MG63 (cell line): ENCODE measurements around the gene CFAP20. TPM values are rescaled to one million over a fixed set of nuclear protein-coding genes. Genes with fewer than 3 reads are reported as not detected.
"Not testable (repeated sequence)": the region's sequence is repeated elsewhere in the genome, so short reads cannot be mapped to it uniquely, and the experiment has no call there.

Source experiments
- DNase-seq: peaks from one replicate; pipeline ENCODE4 v3.0.0-alpha.2; 2020
- H3K27me3 ChIP-seq: fragments of 250-450 bp; sonication (Bioruptor Pico); 2 replicates; pipeline ENCODE4 v1.5.1; 2020; ENCODE audit warnings: mild to moderate bottlenecking, moderate library complexity
- H3K36me3 ChIP-seq: fragments of 250-450 bp; sonication (Bioruptor Pico); 2 replicates; pipeline ENCODE4 v1.5.1; 2020; ENCODE audit warnings: mild to moderate bottlenecking, moderate library complexity
- H3K4me3 ChIP-seq: fragments of 250-450 bp; sonication (Bioruptor Pico); 2 replicates; pipeline ENCODE4 v1.5.1; 2020; ENCODE audit warnings: mild to moderate bottlenecking, moderate library complexity
- H3K9me3 ChIP-seq: fragments of 250-450 bp; sonication (Bioruptor Pico); 2 replicates; pipeline ENCODE4 v1.5.1; 2020; ENCODE audit warnings: mild to moderate bottlenecking, moderate library complexity
- total RNA-seq: library from RNA; depleted of rRNA; stranded (reverse); fragments of >200 nt; shearing (Covaris generic); gene quantifications from 2 replicates; pipeline ENCODE4 v1.2.3, GENCODE V29; 2014; ENCODE audit warnings: low replicate concordance

Gene CFAP20
- total RNA-seq, 1 experiment from 2014 or later, result 205 TPM

DNA sequence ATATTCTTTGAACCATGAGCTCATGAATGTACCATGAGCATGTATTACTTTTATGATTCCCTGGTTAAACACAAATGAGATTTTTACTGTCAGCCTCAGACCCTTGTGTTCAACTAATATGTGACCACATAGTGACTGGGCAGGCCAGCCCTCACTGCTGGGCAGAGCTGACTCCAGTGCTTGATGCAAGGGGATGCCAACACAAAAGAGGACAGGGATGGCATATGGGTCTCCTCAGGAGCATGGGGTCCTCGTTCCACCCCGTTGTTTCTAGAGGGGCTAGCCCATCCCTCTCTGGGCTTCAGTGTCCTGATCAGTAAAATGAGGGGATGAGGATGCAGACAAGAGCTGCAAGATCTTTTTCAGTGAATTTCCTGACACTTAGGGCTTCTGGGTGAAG lies 19.3 kb downstream of the CFAP20 start:
- DNase-seq, result no peak
- Histone ChIP-seq H3K9me3 (no peaks in the 10 kb centered on the region), H3K36me3 (peaks cover 24% of the 10 kb centered on the region), H3K4me3 (no peak overlapping the region), H3K27me3 (no peaks in the 10 kb centered on the region)

DNA sequence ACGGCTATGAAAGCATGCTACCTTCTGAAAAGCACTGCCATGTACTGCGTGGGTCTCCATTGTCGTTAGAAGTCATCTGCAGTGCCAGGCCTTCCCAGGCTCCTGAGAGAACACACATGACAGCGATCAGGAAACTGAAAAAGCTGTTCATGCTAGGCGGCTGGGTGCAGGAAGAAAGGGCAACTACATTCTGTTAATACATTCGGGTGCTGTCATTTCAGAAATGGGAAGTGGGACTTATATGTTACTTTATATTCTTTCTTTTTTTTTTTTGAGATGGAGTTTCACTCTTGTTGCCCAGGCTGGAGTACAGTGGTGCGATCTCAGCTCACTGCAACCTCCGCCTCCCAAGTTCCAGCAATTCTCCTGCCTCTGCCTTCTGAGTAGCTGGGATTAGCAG lies 19.9 kb downstream of the CFAP20 start:
- no peak for DNase-seq

DNA sequence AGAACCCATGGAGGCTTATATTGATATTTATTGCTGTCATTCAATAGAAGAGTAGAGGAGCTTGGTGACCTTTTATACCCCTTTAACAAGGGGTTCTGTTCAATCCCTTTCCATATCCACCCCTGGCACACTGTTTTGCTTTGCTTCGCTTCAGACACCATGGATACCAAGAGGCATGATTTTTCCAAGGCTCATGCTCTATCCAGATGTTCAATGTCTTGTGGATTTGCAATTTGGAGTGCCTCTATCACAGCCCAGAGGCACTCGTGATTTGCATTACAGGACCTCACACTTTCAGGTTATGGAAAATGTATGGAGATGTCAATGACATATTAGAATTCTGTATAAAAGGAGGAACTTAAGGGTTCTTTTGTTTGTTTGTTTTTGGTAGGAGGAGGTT lies 21.5 kb downstream of the CFAP20 start:
- no peaks in the 10 kb centered on the region for H3K27me3 ChIP-seq
- DNase-seq, result no peak

More for the DNA sequence above, 19.9 kb downstream of the CFAP20 start:
- Histone ChIP-seq H3K27me3 (no peaks in the 10 kb centered on the region), H3K36me3 (peaks cover 19% of the 10 kb centered on the region), H3K9me3 (no peaks in the 10 kb centered on the region), H3K4me3 (no peak overlapping the region)

DNA sequence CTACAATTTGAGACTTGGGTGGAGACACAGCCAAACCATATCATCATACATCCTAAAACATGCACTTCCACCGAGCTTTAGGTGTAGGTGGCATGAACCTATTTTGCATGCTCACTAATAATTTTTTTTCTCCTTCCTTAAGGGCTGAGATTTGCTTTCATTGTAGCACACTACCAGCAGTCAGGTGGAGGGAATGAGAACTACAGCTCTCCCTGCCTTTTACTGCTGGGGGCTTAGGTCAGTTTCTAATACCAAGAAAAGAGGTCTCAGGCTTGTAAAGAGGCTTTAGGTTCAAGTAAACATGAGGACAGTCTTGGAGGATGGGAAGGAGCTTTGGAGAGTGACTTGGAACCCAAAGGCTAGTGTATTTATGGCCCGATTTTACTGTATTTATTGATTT lies 22.0 kb downstream of the CFAP20 start:
- no peak for DNase-seq
- Histone ChIP-seq H3K36me3 (no peaks in the 10 kb centered on the region), H3K4me3 (no peak overlapping the region), H3K27me3 (no peaks in the 10 kb centered on the region), H3K9me3 (no peaks in the 10 kb centered on the region)

More for the DNA sequence above, 21.5 kb downstream of the CFAP20 start:
- H3K9me3 ChIP-seq, result no peaks in the 10 kb centered on the region
- peaks cover 3% of the 10 kb centered on the region; the same call in 1 of the 2 replicates for H3K36me3 ChIP-seq
- H3K4me3 ChIP-seq, result no peak overlapping the region

DNA sequence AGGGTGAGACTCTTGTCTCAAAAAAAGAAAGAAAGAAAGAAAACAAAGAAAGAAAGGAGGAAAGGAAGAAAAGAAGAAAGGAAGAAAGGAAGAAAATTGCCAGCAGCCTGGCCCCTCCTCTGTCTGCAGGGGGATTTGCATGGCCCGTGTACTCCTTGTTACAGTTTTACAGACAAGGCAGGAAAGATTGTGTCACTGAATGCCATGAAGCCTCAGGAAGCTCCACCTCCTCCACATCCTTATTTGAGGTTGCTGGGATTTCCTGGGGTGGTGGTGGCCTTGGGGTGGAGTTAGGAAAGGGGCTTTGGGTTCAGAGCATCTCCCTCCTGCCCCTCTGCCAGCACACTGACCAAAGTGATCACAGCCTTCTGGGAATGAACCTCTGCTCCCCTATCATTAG lies 23.6 kb downstream of the CFAP20 start:
- Histone ChIP-seq H3K9me3 (no peaks in the 10 kb centered on the region), H3K36me3 (no peaks in the 10 kb centered on the region), H3K27me3 (no peaks in the 10 kb centered on the region), H3K4me3 (no peak overlapping the region)
- no peak for DNase-seq

DNA sequence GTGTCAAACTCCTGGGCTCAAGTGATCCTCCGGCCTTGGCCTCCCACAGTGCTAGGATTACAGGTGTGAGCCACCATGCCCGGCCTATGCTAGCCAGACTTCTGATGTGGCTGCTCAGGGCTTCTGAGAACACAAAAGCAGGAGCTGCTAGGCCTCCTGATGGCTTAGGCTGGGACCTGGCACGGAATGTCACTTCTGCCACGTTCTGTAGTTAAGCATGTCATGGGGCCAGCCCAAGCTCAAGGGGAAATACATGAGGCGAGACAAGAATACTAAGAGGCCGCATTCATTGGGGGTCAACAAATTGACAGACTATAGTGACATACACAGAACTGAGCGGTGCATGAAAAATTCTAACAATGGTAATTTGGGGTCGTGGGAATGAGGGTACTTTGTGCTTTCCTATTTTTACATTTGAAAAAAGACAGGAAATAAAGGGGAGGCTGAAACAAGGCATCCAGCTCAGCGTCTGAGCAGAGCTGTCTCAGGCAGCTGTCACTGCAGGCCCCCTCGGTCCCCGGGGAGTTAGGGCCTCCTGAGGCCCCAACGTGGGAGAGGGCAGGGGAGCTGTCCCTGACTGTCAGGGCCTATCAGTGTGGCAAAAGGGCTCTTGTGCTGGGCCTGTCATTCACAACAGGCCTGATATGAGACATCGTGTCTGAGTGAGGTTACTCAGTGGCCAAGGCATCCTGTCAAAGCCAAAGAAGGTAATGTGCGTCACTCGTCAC lies 26.4 kb downstream of the CFAP20 start:
- H3K27me3 ChIP-seq, result no peaks in the 10 kb centered on the region
- no peaks in the 10 kb centered on the region for H3K36me3 ChIP-seq
- DNase-seq, result no peak
- H3K4me3 ChIP-seq, result no peak overlapping the region
- no peaks in the 10 kb centered on the region for H3K9me3 ChIP-seq

DNA sequence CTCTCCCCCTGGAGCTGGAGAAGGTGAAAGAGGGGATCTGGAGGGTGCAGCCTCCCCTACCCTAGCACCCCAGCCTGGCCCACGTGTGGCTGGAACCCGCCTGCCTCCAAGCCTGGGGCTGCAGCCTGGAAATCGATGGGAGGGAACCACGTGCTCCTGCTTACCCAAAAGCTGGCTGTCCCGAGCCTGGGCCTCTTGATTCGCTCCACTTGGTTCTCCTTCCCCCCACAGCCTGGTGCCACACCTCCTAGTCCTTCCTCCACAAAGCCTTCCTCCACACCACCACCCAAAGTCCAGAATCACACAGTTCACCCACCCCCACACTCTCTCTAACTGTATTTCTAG lies 29.3 kb downstream of the CFAP20 start:
- Histone ChIP-seq H3K36me3 (no peaks in the 10 kb centered on the region), H3K9me3 (no peaks in the 10 kb centered on the region), H3K4me3 (no peak overlapping the region), H3K27me3 (no peaks in the 10 kb centered on the region)
- DNase-seq, result no peak

DNA sequence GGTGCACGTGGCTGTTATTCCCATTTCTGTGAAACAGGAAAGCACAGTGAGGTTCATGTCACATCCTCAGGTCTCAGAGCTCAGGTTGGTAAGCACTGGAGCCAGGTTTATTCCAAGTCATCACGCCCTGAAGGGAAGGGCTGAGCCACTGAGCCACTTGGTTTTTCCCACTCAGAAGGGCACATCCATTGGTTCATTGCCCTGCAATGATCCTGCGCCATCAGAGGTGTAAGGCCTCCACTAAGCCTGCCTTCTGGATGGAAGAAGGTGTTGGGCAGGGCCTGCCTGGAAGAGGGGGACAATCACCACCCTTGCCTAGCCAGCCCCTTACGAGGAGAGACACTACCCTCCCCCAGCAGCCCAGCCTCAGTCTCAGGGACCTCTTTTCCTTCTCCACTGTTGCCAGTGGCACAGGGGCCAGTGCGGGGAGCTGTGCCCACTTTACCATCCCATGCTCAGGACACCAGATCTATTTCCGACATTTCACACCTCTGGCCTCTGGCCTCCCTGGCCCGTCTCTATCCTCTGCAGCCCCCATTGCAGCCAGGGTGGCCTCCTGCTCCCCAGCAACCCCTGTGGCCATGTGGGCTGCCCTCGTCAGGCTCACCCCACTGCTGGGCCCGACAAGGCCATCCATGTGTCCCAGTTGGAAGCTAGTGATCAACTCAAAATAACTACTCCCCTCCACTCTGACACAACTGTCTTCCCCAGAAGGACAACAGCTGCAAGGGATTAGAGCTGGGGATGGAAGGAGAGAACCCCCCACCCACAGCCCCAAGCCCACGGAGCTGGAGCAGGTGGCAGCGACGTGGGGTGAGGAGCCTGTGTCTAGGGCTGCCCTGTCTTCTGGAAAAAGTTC lies 29.9 kb downstream of the CFAP20 start:
- H3K9me3 ChIP-seq, result no peaks in the 10 kb centered on the region
- H3K36me3 ChIP-seq, result no peaks in the 10 kb centered on the region
- DNase-seq, result no peak
- H3K27me3 ChIP-seq, result no peaks in the 10 kb centered on the region
- H3K4me3 ChIP-seq, result no peak overlapping the region

DNA sequence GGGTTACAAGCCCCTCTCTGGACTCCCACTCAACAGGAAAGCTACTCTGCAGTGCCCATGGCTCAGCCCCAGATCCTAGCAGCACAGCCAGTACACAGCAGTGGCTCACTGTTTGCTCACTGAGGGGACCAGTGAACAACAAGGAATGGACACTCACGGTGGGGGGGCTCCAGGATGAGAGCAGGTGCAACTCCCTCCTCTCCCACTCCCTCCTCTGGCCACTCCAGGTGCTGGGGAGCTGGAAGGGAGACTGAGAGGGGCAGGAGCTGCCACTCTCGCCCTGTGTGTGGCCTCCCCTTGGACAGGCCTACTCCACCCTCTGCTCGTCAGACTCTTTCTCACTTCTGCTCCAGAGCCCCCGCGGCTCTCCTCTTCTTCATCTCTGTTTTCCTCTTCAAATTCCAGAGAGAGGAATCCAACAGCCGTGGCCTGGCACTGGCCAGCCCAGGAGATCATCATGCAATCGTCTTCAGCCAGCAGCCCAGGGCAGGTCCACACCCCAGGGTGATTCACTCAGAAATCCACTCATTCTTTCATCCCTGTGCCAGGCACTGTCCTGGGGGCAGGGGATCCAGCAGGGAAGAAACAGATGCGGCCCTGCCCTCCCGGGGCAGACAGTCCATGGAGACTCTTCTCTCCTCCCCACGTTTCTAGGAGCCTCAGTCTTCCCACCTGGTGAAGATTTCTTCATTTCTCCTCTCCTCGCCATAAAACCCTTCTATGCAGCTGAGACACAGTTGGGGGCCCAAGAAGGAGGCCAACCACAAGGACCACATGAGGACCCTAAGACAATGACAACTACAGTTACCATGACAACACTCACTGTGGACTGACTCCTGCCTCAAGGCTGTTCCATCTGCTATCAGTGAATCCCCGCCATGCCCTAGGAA lies 30.7 kb downstream of the CFAP20 start:
- Histone ChIP-seq H3K4me3 (no peak overlapping the region), H3K36me3 (no peaks in the 10 kb centered on the region), H3K9me3 (no peaks in the 10 kb centered on the region), H3K27me3 (no peaks in the 10 kb centered on the region)
- DNase-seq, result peak; percentile 97

DNA sequence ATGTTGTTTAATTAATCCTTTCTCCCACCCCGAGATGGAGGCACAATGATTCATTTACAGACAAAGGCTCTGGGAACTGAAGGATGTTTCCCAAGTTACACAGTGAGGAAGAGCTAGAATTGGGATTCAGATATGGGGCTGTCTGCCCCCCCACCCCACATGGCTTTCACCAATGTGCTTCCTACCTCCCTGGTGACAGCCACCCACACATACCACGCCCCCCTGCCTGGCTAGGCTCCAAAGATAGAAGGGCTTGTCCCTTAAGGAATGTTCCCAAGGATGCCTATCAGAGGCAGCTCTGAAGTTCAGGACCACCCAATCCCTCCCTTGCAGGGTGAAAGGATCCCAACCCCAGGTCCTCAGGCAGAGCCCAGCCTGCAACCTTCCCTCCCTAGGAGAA lies 32.9 kb downstream of the CFAP20 start:
- H3K36me3 ChIP-seq, result no peaks in the 10 kb centered on the region
- H3K4me3 ChIP-seq, result no peak overlapping the region
- peak; percentile 29 for DNase-seq
- H3K9me3 ChIP-seq, result no peaks in the 10 kb centered on the region
- peaks cover 15% of the 10 kb centered on the region; the same call in 1 of the 2 replicates for H3K27me3 ChIP-seq

DNA sequence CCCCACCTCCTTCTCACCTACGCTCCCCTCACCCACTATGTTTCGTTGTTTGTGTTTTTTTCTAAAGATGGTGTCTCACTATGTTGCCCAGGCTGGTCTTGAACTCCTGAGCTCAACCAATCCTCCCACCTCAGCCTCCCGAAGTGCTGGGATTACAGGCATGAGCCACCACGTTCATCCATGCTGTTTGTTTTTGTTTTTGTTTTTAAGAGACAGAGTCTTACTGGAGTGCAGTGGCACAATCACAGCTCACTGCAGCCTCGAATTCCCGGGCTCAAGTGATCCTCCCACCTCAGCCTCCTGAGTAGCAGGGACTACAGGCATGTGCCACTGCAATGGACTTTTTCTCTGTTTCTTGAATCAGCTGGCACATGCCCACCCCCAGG lies 33.6 kb downstream of the CFAP20 start:
- H3K27me3 ChIP-seq, result peaks cover 18% of the 10 kb centered on the region; the same call in 1 of the 2 replicates
- H3K4me3 ChIP-seq, H3K9me3 ChIP-seq, DNase-seq, H3K36me3 ChIP-seq: not testable (repeated sequence)

DNA sequence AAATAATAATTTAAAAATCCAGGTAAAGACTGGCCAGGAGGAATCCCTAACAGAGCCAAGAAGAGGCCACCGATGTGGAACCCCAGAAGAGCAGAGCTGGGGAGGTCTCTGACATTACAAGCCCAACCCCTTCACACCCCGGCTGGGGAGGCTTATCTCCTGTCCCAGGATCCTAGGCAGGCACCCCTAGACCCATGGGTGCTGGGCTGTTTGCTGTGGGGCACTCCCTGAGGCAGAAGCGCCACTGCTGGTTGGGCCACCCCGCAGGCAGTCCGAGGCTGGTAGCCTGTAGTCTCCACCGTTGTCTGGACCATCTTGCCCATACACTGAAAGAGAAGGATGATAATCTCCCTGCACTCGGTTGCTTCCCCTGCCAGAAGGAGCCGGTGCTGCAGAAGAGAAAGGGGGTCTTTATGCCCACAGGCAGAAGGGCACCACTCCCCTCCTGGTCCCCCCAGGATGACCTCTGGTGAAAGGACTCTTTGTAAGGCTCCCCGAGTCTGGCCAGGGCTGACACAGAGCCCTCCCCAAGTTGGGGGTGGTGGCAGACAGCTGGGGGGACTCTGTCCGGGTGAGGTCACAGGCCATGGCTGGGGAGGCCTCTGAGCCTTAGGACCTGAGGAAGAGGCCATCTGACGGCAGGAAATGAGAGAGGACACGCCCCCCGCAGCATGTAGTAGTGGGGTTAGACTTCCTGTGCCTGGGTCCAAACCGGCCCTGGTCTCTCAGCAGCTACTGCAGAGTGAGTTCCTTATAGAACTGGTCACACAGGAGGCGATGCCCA lies 34.2 kb downstream of the CFAP20 start:
- no peak for DNase-seq
- Histone ChIP-seq H3K4me3 (no peak overlapping the region), H3K9me3 (no peaks in the 10 kb centered on the region), H3K27me3 (peaks cover 18% of the 10 kb centered on the region; the same call in 1 of the 2 replicates), H3K36me3 (no peaks in the 10 kb centered on the region)

DNA sequence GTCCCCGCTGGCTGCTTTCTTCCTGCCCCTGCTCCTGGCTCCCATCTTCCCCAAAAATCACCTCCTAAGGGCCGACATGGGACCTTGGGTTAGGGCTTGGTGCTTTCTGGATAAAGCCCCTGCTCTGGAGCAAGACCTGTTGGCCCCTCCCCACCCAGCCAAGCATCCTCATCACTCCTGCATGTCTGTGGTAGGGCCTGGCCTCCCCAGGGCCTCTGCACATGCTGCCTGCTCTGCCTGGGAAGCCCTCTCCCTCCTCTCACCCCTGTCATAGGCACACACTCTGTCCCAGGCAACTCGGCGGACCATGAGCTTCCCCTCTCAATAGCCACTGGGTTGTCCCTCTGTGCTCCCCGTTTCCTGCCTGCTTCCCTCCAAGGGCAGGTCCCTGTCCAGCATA lies 35.2 kb downstream of the CFAP20 start:
- DNase-seq, result no peak
- H3K9me3 ChIP-seq, result no peaks in the 10 kb centered on the region
- peaks cover 18% of the 10 kb centered on the region; the same call in 1 of the 2 replicates for H3K27me3 ChIP-seq
- H3K4me3 ChIP-seq, result no peak overlapping the region
- H3K36me3 ChIP-seq, result no peaks in the 10 kb centered on the region

DNA sequence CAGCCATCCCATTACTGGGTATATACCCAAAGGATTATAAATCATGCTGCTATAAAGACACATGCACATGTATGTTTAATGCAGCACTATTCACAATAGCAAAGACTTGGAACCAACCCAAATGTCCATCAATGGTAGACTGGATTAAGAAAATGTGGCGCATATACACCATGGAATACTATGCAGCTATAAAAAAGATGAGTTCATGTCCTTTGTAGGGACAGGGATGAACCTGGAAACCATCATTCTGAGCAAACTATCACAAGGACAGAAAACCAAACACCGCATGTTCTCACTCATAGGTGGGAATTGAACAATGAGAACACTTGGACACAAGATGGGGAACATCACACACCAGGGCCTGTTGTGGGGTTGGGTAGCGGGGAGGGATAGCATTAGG lies 38.8 kb downstream of the CFAP20 start:
- H3K4me3 ChIP-seq, H3K9me3 ChIP-seq, H3K36me3 ChIP-seq, DNase-seq: not testable (repeated sequence)
- peaks cover 18% of the 10 kb centered on the region; the same call in 1 of the 2 replicates for H3K27me3 ChIP-seq

DNA sequence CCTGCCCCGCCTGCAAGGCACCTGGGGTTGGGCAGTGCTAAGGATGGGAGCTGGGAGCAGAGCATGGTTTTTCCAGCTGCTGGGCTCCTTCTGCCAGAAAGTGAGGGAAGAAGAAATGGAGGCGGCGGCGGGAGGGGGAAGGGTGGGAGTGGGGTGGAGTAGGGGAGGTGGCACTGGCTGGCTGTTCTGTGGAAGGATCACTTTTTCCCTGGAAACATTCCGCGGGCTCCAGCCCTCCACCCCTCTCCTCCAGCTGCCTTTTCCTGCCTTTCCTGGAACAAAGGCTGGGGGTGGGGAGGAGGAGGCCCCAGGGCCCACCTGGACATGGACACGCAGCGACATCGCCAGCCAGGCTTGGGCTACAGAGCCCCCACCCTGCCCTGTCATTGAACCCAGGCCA lies 41.1 kb downstream of the CFAP20 start:
- Histone ChIP-seq H3K4me3 (no peak overlapping the region), H3K27me3 (peaks cover 18% of the 10 kb centered on the region; the same call in 1 of the 2 replicates), H3K36me3 (no peaks in the 10 kb centered on the region), H3K9me3 (no peaks in the 10 kb centered on the region)
- DNase-seq, result no peak

DNA sequence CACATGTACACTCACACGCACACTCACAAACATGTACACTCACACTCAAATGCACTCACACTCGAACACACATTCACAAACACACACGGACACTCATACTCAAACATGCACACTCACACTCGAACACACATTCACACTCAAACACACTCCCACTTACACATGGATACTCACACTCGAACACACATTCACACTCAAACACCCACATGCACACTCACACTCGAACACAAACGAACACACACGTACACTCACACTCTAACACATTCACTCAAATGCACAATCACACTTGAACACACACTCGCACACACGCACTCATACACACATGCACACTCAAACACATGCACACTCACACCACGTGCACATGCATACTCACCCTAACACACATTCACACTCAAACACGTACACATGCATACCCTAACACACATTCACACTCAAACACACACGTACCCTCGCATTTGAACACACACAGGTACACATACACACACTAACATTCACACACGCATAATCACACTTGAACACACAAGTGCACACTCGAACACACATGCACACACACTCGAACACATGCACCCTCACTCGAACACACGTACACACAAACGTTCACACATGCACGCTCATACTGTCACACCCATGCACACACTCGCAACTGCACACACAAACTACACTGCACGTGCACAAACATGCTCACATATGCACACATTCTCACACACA lies 41.8 kb downstream of the CFAP20 start:
- H3K4me3 ChIP-seq, result no peak overlapping the region
- H3K36me3 ChIP-seq, result no peaks in the 10 kb centered on the region
- DNase-seq, result no peak
- H3K27me3 ChIP-seq, result peaks cover 13% of the 10 kb centered on the region; the same call in 1 of the 2 replicates
- no peaks in the 10 kb centered on the region for H3K9me3 ChIP-seq
